ENCODE measurements around the gene GBE1. TPM values are rescaled to one million over a fixed set of nuclear protein-coding genes. Genes with fewer than 3 reads are reported as not detected.

GBE1 gene
- total RNA-seq, 1 donor from 2014 or later: 102 TPM

DNA sequence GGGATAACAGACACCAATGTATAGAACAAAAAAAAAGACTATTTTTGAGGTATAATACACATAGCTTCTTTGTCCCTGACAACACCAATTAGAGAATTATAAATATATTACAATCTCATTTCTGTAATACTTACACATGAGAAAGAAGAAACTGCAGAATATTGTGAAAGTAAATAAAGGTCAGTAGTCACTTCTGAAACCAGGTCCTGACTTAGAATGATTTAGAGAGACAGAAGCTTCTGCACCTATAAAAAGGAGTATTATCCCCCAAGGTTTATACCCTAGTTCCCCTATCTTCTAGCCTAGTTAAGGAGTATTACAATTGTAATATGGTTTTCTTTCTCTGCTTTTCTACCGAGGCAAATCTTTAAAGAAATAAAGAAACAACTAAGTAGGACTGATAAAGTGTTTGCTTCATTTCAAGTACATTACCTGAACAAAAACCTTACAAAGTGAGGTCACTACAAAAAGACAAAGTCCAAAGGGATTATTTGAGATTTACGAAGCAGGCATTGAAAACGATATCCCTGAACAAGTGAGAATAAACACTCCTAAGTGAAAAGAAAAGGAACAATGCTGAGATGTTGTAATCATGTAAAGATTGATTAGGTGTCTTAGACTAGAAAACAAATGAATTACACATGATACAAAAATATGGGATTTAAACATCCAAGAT lies 103.0 kb downstream of the GBE1 start:
- intact Hi-C loops (cut with DNase I): no loop called here
- no peak for DNase-seq (ENCODE audit: low spot score)

DNA sequence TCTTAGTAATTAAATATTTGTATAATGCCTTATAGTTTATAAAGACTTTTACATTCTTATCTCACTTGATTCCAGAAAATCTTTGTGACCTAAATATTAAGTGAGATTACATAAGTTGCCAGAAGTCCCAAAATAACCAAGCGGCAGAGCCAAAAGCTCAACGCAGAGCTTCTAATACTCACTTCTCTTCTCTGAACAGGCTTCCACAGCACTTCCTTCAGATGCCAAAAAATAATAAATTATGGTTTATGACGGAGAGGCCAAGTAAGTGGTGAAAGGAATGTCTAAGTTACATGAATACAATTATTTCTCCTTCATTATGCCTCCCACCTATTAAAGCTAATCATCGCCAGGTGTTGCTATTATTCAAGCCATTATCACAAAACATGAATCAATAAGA lies 110.3 kb downstream of the GBE1 start:
- intact Hi-C loops (cut with DNase I): no loop called here
- DNase-seq (ENCODE audit: low spot score): no peak

DNA sequence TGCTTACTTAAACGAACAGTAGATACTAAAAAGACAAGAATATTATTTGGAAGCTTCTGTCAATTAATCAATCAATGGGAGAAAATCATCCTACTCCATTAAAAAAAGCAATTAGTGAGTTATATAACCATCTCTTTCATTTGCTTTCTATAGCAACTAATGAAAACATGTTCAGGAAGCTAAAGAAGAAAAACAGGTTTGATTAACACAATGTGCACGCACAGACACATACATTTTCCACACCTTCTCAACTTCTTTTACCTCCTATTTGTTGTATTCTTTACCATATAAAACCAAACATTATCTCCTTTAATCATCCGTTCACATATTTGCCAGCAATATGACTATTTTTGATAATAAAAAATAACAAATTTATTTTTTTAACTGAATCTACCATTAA lies 111.3 kb downstream of the GBE1 start:
- intact Hi-C loops (cut with DNase I): no loop called here
- no peak for DNase-seq (ENCODE audit: low spot score)

DNA sequence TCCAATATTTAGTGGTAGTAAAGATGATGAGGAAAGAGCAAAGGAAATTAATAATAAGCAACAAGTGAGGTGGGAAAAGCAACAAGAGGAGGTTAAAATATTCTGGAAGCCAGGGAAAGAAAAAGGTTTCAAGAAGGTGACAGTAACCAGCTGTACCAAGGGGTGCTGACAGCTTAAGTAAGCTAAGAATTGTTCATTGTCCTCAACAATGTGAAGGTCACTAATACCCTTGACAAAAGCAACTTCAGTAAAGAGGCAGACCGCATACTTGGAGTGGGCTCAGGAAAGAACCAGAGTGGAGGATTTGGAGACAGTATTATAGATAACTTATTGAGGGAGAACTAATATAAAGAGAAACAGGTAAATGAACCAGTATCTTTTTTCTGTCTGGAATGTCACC lies 116.2 kb downstream of the GBE1 start:
- intact Hi-C loops (cut with DNase I): loop anchor here (10.0 kb wide), 1 partner anchor 220 kb away; no protein-coding TSS in a partner anchor
- DNase-seq (ENCODE audit: low spot score): no peak

GRCh38 chr3:81643721-81644120 lies 117.7 kb downstream of the GBE1 start:
- DNase-seq (ENCODE audit: low spot score): no peak
- intact Hi-C loops (cut with DNase I): loop anchor here (10.0 kb wide), 1 partner anchor 219 kb away; no protein-coding TSS in a partner anchor

- intact Hi-C loops (cut with DNase I): no loop called here
- DNase-seq (ENCODE audit: low spot score): no peak
Measured at GRCh38 chr3:81638480-81638879, 123.0 kb downstream of the GBE1 start.

GRCh38 chr3:81632659-81633058 lies 128.8 kb downstream of the GBE1 start:
- intact Hi-C loops (cut with DNase I): no loop called here
- no peak for DNase-seq (ENCODE audit: low spot score)

DNA sequence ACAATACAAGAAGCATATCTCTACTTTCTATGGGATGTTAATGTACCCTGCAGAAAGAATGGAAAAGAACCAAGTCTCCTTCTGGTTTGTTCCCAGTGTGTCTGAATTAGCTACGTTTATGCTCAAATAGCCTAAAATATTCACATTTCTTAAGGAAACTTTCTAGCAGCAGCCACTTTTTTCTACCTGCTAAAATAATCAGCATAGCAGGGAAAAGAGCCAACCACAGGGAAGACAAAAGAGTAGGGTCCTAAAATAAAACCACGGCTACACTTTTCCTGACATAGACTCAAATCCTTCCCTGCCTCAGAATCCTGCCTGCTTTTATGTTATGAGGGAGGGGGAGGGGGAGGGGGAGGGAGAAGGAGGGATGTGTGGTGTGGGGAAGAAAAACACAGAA lies 136.7 kb downstream of the GBE1 start:
- intact Hi-C loops (cut with DNase I): no loop called here
- no peak for DNase-seq (ENCODE audit: low spot score)

DNA sequence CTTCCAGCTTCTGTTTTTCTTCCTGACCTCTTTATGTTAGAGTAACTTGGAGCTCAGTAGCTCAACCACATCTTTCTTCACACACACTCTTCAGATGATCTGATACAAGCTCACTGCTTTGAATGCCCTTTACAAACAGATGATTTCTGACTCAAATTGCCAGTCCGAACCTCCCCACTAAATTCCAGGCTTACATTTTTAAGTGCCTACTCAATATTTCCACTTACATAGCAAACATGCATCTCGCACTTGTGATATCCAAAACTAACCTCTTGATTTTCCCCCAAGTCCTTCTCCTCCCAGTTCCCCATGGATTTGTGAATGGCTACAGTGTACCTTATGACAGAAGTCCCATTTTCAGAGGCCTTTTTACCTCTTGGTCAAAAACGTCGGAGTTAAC lies 139.1 kb downstream of the GBE1 start:
- intact Hi-C loops (cut with DNase I): no loop called here
- no peak for DNase-seq (ENCODE audit: low spot score)

DNA sequence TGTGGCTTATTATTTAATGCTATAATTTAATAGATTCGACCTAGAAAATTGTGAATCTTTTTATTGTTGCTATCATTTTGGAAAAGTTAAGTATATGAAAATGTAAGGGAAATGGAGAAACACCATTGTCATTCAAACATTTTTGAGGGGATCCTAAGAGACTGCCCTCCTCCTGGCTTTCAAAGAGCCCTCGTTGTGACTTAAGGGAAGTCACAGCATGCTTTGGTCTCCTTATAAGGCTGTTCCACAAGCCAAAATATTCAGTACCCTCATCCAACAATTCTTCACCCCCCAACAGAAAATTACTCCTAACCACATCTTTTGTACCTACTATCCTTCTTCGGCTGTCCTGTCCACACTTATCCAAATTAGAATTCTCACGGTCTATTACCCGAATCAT lies 140.2 kb downstream of the GBE1 start:
- intact Hi-C loops (cut with DNase I): no loop called here
- DNase-seq (ENCODE audit: low spot score): no peak

- intact Hi-C loops (cut with DNase I): no loop called here
Measured at GRCh38 chr3:81620849-81621248, 140.6 kb downstream of the GBE1 start.

DNA sequence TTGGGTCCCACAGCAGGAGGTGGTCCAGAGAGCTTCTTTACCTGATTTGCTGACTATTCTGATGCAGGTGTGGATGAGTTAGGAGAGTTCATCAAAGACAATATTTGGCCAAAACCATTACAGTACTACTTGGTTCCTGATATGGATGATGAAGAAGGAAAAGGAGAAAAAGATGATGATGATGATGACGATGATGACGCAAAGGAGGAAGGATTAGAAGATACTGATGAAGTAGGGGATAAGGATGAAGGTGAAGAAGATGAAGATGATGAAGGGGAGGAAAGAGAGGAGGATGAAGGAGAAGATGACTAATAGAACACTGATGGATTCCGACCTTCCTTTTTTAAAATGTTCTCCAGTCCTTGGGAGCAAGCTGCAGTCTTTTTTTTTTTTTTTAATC lies 148.7 kb downstream of the GBE1 start:
- no peak for DNase-seq (ENCODE audit: low spot score)
- intact Hi-C loops (cut with DNase I): no loop called here

More at GRCh38 chr3:81620849-81621248, 140.6 kb downstream of the GBE1 start:
- DNase-seq (ENCODE audit: low spot score): no peak

DNA sequence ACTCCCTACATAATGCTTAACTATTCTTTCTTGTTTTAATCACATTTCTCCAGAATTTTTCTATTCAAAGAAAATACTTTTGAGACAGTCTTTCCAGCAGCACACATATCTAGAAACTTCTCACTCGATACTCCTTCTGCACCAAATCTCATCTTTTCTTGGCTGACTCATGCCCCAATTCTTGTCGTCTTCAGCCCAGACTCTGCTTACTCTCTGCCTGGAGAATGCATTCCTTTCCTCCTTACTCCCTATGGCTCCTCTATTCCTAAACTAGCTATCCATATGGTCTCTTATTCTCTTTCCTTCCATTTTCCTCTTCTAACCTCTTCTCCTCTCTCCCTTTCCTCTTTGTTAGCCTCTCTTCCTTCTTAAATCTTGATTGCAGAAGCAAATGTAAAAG lies 158.7 kb downstream of the GBE1 start:
- intact Hi-C loops (cut with DNase I): no loop called here
- no peak for DNase-seq (ENCODE audit: low spot score)

DNA sequence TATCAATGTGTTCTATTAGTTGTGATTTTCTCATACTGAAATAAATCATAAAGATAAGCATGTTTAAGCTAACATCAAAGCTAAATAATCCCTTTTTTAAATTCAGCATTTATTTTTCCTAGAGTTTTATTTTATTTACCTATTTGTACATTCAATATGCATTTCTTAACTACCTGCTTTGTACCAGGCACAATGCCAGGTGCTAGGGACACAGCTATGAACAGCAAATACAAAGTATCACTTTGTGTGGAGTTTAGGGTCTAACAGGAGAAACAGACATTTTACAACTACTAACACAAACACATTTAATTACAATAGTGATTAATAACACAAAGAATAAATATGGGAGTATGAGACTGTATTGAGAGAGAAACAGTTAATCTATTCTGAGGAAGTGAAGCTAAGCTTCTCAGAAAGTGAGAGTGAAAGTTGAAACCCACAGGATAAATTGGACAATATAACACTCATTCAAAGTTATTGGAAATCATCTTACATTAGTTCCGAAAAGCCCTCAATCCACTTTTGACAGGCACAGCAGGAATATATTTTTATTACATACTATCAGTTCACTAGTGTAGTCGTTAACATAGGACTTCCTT lies 159.6 kb downstream of the GBE1 start:
- intact Hi-C loops (cut with DNase I): no loop called here
- DNase-seq (ENCODE audit: low spot score): no peak

- intact Hi-C loops (cut with DNase I): no loop called here
- no peak for DNase-seq (ENCODE audit: low spot score)
Measured at GRCh38 chr3:81592101-81592500, 169.3 kb downstream of the GBE1 start.

DNA sequence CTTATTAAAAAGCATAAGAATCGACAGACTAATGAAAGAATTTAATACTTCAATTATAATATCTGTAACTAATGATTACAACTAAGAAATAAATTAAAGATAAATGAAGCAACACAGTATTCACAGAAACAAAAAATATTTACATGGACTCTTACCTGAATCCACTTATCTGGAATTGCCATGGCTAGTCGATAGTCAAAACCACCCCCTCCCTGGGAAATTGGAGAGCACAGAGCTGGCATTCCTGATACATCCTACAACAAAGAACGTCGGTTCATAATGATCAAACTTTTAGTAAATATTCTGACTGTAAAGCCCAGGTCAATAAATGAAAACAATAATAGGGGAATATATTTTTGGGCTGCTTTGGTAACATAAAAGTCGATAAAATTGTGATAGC lies 175.5 kb downstream of the GBE1 start:
- DNase-seq (ENCODE audit: low spot score): no peak
- intact Hi-C loops (cut with DNase I): no loop called here

DNA sequence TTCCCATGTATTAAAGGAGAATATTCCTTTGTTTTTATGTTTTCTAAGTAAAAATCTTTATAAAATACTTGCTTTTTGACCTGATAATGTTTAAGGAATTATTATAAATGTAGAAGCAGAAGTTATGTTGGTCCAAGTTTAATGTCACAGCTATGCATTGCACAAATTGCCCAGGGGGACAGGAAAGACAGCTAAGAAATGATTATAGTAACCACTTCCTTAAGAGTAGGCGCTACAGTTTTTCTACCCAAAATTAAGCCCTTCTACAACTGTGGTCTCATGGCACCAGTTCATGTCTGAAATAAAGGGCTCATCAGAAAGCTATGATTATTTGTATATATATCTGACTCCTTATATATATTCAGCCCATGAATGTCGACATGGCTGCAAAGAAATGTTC lies 176.4 kb downstream of the GBE1 start:
- intact Hi-C loops (cut with DNase I): no loop called here
- no peak for DNase-seq (ENCODE audit: low spot score)

DNA sequence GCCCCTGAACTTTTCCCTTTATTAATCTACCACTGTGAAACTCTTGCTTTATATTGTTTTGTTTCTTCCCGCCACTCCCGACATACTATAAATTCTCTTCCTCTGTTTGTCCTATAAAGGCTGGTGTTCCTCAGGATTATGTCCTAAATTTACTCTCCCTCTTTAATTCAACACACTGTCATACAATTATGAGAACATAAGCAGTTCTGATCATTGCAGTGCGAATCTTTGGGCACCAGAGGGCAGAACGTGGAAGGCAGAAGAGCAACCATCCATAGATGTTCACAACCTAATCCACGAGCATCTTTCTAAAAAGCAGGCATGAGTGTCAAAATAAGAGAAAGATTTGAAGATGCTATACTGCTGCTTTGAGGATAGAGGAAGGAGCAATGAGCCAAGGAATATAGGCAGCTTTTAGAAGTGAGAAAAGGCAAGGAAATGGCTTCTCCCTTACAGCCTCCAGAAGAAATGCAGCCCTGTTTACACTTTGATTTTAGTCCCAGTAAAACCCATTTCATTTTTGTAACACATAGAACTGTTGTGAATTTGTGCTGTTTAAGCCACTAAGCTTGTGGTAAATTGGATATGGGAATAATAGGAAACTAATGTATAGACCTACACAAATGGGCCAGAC lies 179.4 kb downstream of the GBE1 start:
- intact Hi-C loops (cut with DNase I): no loop called here
- DNase-seq (ENCODE audit: low spot score): no peak

DNA sequence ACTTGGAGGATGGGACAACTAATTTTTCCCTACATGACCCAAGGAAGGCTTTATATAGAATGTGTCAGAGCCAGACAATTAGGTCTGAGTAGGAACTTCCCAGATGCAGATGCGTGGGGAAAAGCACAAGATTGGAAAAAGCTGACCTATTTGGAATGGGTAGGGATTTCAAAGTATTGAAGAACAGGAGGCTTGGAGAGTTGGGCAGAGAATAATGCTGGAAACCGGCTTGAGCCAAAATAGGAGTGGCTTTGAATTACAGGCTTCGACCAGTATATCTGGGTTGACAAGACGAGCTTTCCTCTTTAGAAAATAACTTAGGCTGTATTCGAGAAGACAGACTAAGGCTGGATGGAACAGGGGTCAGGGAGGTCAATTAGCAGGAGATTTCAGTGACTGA lies 181.1 kb downstream of the GBE1 start:
- intact Hi-C loops (cut with DNase I): no loop called here
- no peak for DNase-seq (ENCODE audit: low spot score)

DNA sequence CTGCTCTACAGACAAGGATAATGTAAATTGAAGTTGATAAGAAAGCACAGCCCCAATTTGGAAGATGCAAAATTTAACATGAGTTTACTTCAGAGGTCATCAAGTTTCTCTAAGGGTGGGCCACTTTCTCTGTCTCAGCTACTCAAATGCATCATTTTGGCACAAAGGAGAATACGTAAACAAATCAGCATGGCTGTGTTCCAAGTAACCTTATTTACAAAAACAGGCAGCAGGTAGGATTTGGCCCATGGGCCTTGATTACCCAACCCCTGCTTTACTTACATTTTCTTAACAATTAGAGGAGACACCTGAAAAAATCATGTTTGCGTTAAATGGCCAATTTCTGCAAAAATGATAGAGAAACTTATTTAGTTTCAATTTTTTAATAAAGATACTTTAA lies 181.7 kb downstream of the GBE1 start:
- DNase-seq (ENCODE audit: low spot score): no peak
- intact Hi-C loops (cut with DNase I): no loop called here

GRCh38 chr3:81572201-81572756 lies 189.2 kb downstream of the GBE1 start:
- intact Hi-C loops (cut with DNase I): no loop called here
- no peak for DNase-seq (ENCODE audit: low spot score)

Data from cardiac septum (tissue), 1 donor.